GM12878 (cell line): Measurements from ENCODE around the gene RGS19. TPM values are rescaled to one million over a fixed set of nuclear protein-coding genes. Genes with fewer than 3 reads are reported as not detected.
A peak's percentile ranks its signal among the peaks of the same experiment; 100 is the strongest.

Experiments
- ATAC-seq: fragments of 200-7000 bp; cut with Tn5 transposase; 3 replicates; pipeline ENCODE4 v1.9.1; 2020; ENCODE audit warnings: mild to moderate bottlenecking, moderate library complexity
- BruUV-seq: library from RNA; stranded (reverse); fragments of 400-500 nt; replicated peaks from 2 replicates; lab custom pipeline; 2021; lab: Mats Ljungman, UMichigan
- CTCF ChIA-PET: fragments of 300-600 bp; sonication (Branson Sonifier 250); formaldehyde crosslinking; extraction: SDS; loops from one replicate; lab custom pipeline; 2021; ENCODE audit warnings: inconsistent platforms; lab: Yijun Ruan, JAX
- POLR2A ChIA-PET: fragments of 350-600 bp; formaldehyde crosslinking; extraction: SDS; loops from one replicate; lab custom pipeline; 2021; ENCODE audit warnings: inconsistent platforms; lab: Charles Lee
- RAD21 ChIA-PET: fragments of 300-600 bp; sonication (Branson Sonifier 250); formaldehyde crosslinking; loops from one replicate; lab custom pipeline; 2023; ENCODE audit warnings: antibody characterized with exemption; ENCODE audit not compliant: unreplicated experiment; lab: Charles Lee
- SMC1A ChIA-PET: fragments of 300-600 bp; sonication (Branson Sonifier 250); formaldehyde crosslinking; loops from one replicate; lab custom pipeline; 2023; ENCODE audit not compliant: unreplicated experiment, uncharacterized antibody; lab: Charles Lee
- DNase-seq: peaks from one replicate; pipeline ENCODE4 v3.0.0-alpha.2; 2011; ENCODE audit warnings: low read depth, low spot score
- FAIRE-seq: peaks from 3 replicates; lab custom pipeline; 2011; peaks lifted over from hg19 to GRCh38; lab: Jason Lieb, UNC
- H2AFZ ChIP-seq: 2 replicates; pipeline ENCODE4 v1.6.0; 2011; ENCODE audit warnings: low read depth, low read length, control low read depth; ENCODE audit not compliant: control insufficient read depth
- H3K27ac ChIP-seq: 2 replicates; pipeline ENCODE4 v1.5.1; 2011; ENCODE audit warnings: control low read depth; ENCODE audit not compliant: control insufficient read depth, insufficient read depth
- H3K27me3 ChIP-seq, 2 experiments: replicated peaks in 1 of 2; 2 replicates each; pipeline versions ENCODE4 v1.6.0 to v1.6.1; 2011; ENCODE audit warnings: low read length in 1 of 2; ENCODE audit not compliant: control insufficient read depth in 2 of 2, insufficient read depth in 2 of 2
- H3K36me3 ChIP-seq, 2 experiments: 2 replicates each; pipeline ENCODE4 v1.5.1; 2011; ENCODE audit warnings: low read length in 1 of 2; ENCODE audit not compliant: control insufficient read depth in 2 of 2, insufficient read depth in 2 of 2
- H3K4me1 ChIP-seq: 2 replicates; pipeline ENCODE4 v1.6.1; 2011; ENCODE audit warnings: mild to moderate bottlenecking, low read length, moderate library complexity, mixed read lengths; ENCODE audit not compliant: control insufficient read depth, insufficient read depth
- H3K4me2 ChIP-seq: 2 replicates; pipeline ENCODE4 v1.6.0; 2011; ENCODE audit warnings: control low read depth; ENCODE audit not compliant: control insufficient read depth, insufficient read depth
- H3K4me3 ChIP-seq: fragments of 200-600 bp; sonication (generic); 2 replicates; pipeline ENCODE4 v1.5.1; 2016
- H3K79me2 ChIP-seq: 2 replicates; pipeline ENCODE4 v1.6.0; 2011; ENCODE audit warnings: low read length; ENCODE audit not compliant: control insufficient read depth, insufficient read depth
- H3K9ac ChIP-seq: 2 replicates; pipeline ENCODE4 v1.8.0; 2011; ENCODE audit warnings: low read length, control low read depth, mixed read lengths; ENCODE audit not compliant: control insufficient read depth, insufficient read depth
- H3K9me3 ChIP-seq: replicated peaks from 3 replicates; pipeline ENCODE4 v1.5.1; 2011; ENCODE audit warnings: mild to moderate bottlenecking, low read length; ENCODE audit not compliant: control insufficient read depth, insufficient read depth
- H4K20me1 ChIP-seq: 2 replicates; pipeline ENCODE4 v1.6.0; 2011; ENCODE audit not compliant: control insufficient read depth, insufficient read depth
- SMARCA5 ChIP-seq: fragments of 450-650 bp; IDR thresholded peaks from 2 replicates; pipeline ENCODE4 v1.6.1; 2017; ENCODE audit warnings: mild to moderate bottlenecking
- USF1 ChIP-seq: IDR thresholded peaks from 2 replicates; pipeline ENCODE4 v1.6.1; 2011; ENCODE audit warnings: borderline replicate concordance, low read depth, mild to moderate bottlenecking, moderate library complexity, mixed read lengths, low read length; ENCODE audit not compliant: insufficient read depth; ENCODE audit errors: extremely low read length
- ZNF217 ChIP-seq: fragments of 450-650 bp; IDR thresholded peaks from 2 replicates; pipeline ENCODE4 v1.6.1; 2017; ENCODE audit warnings: antibody characterized with exemption, mild to moderate bottlenecking
- ZNF274 ChIP-seq: IDR thresholded peaks from one replicate; pipeline ENCODE4 v1.8.0; 2011; ENCODE audit not compliant: insufficient read length, insufficient read depth
- WGBS: methylation state at CpG from one replicate; pipeline ENCODE4 v1.1.6; 2016; ENCODE audit warnings: low lambda C conversion rate; ENCODE audit not compliant: insufficient replicate concordance, insufficient coverage; ENCODE audit errors: missing lambda C conversion rate; 5-methylcytosine and 5-hydroxymethylcytosine counted together
- in situ Hi-C: fragments of 300-500 bp; cut with MboI; formaldehyde crosslinking; loops from 9 replicates; pipeline ENCODE4 v1.14.3; 2018; ENCODE audit warnings: mixed read lengths
- intact Hi-C: fragments of 100-400 bp; cut with micrococcal nuclease; formaldehyde crosslinking; loops from one replicate; pipeline ENCODE4 v1.14.2; 2022; ENCODE audit not compliant: unreplicated experiment
- polyA plus RNA-seq, 11 experiments: library from polyadenylated mRNA; depleted of rRNA in 4 of 11; unstranded in 6 of 11; stranded (reverse) in 5 of 11; fragments of >200 nt; fragmentation: Nextera tagmentation in 4 of 11; fragmentation: Illumina TruSeq in 1 of 11; extraction: Ambion mirVana in 4 of 11; extraction: Trizol in 1 of 11; gene quantifications; 1 replicate in 1 of 11; 2 replicates in 10 of 11; pipeline versions ENCODE4 v1.2.1 to v1.2.3, GENCODE V29; 2011 to 2016; ENCODE audit warnings: inconsistent platforms in 2 of 11, missing spikeins in 2 of 11, low read depth in 1 of 11
- total RNA-seq, 4 experiments: library from RNA; depleted of rRNA in 3 of 4; stranded (reverse); fragments of >200 nt in 3 of 4; fragmentation: Illumina TruSeq in 1 of 4; extraction: Trizol in 1 of 4; gene quantifications; 2 replicates each; pipeline versions ENCODE4 v1.2.1 to v1.2.3, GENCODE V29; 2013 to 2021

The RGS19 gene
- total and polyA plus RNA-seq, 10 of the 15 experiments (the other 5 are each of a cell fraction or from before 2014, with no cell fraction given): 0.82 to 62.4 (median 39.8) TPM

GRCh38 chr20:64055893-64056638 lies 23.3 kb downstream of the RGS19 start (continued):
- no peak for TF ChIP-seq USF1
- TF ChIP-seq, all 136 proteins: peak for 12

GRCh38 chr20:64055396-64055892 lies 23.9 kb downstream of the RGS19 start:
- ChIA-PET CTCF (interaction anchor here (0.8 to 9.2 kb wide), 6 partner anchors 11 to 153 kb away, joined by 3 to 108 read pairs (median 11); partner anchors contain the start of genes PRPF6 and SAMD10), SMC1A (interaction anchor here (0.6 to 1.8 kb wide), 2 partner anchors 15 to 25 kb away, joined by 3 to 9 read pairs; no protein-coding TSS in a partner anchor), RAD21 (interaction anchor here (1.1 to 7.1 kb wide), 6 partner anchors 15 to 518 kb away, joined by 3 to 78 read pairs (median 6); partner anchors contain the start of gene PTK6), POLR2A (interaction anchor here (0.9 to 2.6 kb wide), 4 partner anchors 16 to 24 kb away, joined by 3 to 28 read pairs (median 4); partner anchors contain the start of gene RGS19)
- Histone ChIP-seq H3K4me2 (peak overlapping the region; percentile 13), H3K27ac (peak overlapping the region; percentile 6; the same call in 1 of the 2 replicates), H3K9ac (no peak overlapping the region), H3K9me3 (no peaks in the 10 kb centered on the region), H4K20me1 (no peaks in the 10 kb centered on the region), H3K4me1 (peaks cover 48% of the 10 kb centered on the region), H3K27me3 (peaks cover 0 to 4% of the 10 kb centered on the region in 2 experiments; a peak in 2 of 4 replicates), H3K36me3 (no peaks in the 10 kb centered on the region), H3K79me2 (no peaks in the 10 kb centered on the region; the same call in none of the 2 replicates), H3K4me3 (no peak overlapping the region), H2AFZ (no peak overlapping the region; the same call in 1 of the 2 replicates)
- no TSS peak for BruUV-seq
- in situ Hi-C loops (no loop called here), intact Hi-C loops (loop anchor here (5.0 to 10.0 kb wide), 3 partner anchors 73 to 191 kb away; partner anchors contain the start of genes ABHD16B, PRPF6, TPD52L2 and UCKL1)
- no peak for ATAC-seq
- 64% methylated on average over 9 of the region's 9 CpGs for WGBS
- no peak for FAIRE-seq
- DNase-seq: no peak
- TF ChIP-seq SMARCA5: 0 out of 2 replicates have a peak, but pooled peaks have one; percentile 47
- 0 out of 2 replicates have a peak, but pooled peaks have one; percentile 31 for TF ChIP-seq ZNF217
- TF ChIP-seq ZNF274: no peak
